ENCODE data around the gene NAPEPLD. TPM values are rescaled to one million over a fixed set of nuclear protein-coding genes. Genes with fewer than 3 reads are reported as not detected.

Gene NAPEPLD
- total RNA-seq, 2 experiments from 2014 or later = 1.5 to 1.7 TPM

DNA sequence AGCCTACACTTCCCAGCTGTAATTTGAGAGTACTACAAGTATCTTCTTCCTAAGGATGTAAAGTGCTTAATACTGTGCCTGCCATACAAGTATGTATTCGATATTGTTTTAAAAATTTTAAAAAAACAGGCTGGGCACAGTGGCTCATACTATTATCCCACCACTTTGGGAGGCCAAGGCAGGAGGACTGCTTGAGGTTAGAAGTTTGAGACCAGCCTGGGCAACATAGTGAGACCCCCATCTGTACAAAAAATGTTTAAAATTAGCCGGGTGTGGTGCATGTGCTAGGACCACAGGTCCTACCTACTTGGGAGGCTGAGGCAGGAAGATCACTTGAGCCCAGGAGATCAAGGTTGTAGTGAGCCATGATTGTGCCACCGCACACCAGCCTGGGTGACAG, 65.7 kb downstream of the NAPEPLD start:
- H3K9me3 Mint-ChIP-seq = no peaks in the 10 kb centered on the region
- H3K27ac ChIP-seq (ENCODE audit: low read depth in 1 of 2, low read length in 2 of 2) = no peak overlapping the region
- ChIA-PET POLR2A (interaction anchor here (0.7 to 2.9 kb wide), 2 partner anchors 7 to 208 kb away, joined by 3 to 20 read pairs; partner anchors contain the start of genes ARMC10 and FBXL13), CTCF (interaction anchor here (1.6 kb wide), 1 partner anchor 21 kb away, joined by 4 read pairs; no protein-coding TSS in a partner anchor)
- H3K9me3 ChIP-seq (ENCODE audit: control insufficient read depth in 1 of 2, insufficient read depth in 1 of 2, low read length in 2 of 2) = no peaks in the 10 kb centered on the region
- peaks cover 44% of the 10 kb centered on the region for H3K36me3 ChIP-seq (ENCODE audit: insufficient read depth, low read length)
- H3K27me3 Mint-ChIP-seq = no peaks in the 10 kb centered on the region
- H3K27ac Mint-ChIP-seq = no peak overlapping the region
- peaks cover 59% of the 10 kb centered on the region for H3K36me3 Mint-ChIP-seq (ENCODE audit: low read depth)
- H3K4me3 Mint-ChIP-seq = no peak overlapping the region
- no peaks in the 10 kb centered on the region for H3K27me3 ChIP-seq (ENCODE audit: control insufficient read depth in 1 of 2, insufficient read depth in 2 of 2, low read length in 2 of 2)
- TF ChIP-seq, protein P1, sequence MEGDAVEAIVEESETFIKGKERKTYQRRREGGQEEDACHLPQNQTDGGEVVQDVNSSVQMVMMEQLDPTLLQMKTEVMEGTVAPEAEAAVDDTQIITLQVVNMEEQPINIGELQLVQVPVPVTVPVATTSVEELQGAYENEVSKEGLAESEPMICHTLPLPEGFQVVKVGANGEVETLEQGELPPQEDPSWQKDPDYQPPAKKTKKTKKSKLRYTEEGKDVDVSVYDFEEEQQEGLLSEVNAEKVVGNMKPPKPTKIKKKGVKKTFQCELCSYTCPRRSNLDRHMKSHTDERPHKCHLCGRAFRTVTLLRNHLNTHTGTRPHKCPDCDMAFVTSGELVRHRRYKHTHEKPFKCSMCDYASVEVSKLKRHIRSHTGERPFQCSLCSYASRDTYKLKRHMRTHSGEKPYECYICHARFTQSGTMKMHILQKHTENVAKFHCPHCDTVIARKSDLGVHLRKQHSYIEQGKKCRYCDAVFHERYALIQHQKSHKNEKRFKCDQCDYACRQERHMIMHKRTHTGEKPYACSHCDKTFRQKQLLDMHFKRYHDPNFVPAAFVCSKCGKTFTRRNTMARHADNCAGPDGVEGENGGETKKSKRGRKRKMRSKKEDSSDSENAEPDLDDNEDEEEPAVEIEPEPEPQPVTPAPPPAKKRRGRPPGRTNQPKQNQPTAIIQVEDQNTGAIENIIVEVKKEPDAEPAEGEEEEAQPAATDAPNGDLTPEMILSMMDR (IDR thresholded peaks at IDR 0.05) = no peak
- intact Hi-C loops (cut with DNase I, micrococcal nuclease) = no loop called here
- H3K4me1 ChIP-seq (ENCODE audit: insufficient read depth, low read length) = no peaks in the 10 kb centered on the region
- H3K4me3 ChIP-seq (ENCODE audit: low read length) = no peak overlapping the region
- DNase-seq (no peak), ATAC-seq (ENCODE audit: poor library complexity) (no peak)
- peaks cover 28% of the 10 kb centered on the region for H3K4me1 Mint-ChIP-seq (ENCODE audit: low read depth)

DNA sequence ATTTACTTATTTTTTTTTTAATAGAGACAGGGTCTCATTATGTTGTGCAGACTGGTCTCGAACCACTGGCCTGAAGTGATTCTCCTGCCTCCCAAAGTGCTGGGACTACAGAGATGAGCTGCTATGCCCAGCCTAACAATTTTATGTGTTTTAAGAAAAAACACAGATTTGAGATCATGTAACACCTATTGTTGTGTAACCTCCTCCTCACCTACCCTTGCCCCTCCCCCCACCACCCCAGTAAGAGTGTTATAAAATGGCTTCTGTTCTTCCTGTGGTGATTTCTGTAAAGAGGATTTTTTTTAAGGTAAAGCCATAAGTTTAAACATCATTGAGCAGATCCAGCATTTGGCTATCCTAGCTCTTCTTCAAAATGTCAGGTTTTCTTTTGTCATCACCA, 66.4 kb downstream of the NAPEPLD start:
- DNase-seq = no peak
- CTCF ChIA-PET = interaction anchor here (1.6 kb wide), 1 partner anchor 20 kb away, joined by 4 read pairs; no protein-coding TSS in a partner anchor
- POLR2A ChIA-PET = interaction anchor here (0.7 kb wide), 1 partner anchor 207 kb away, joined by 3 read pairs; no protein-coding TSS in a partner anchor

DNA sequence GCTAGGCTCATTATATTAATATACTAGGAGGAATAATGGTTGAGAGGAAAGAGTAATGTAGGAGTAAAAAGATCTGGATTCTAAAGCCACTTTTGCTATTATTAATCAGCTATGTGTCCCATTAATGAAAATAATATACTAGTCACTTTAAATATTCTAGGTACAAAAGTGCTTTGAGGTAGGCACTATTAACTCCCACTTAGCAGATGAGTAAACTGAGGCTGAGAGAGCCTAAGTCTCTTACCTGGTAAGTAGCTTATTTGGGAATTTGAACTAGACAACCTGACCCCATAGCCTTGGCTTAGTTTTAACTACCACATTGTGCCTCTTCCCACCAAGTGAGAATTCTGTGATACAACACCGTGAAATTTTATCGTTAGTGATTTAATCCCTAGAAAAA, 68.0 kb downstream of the NAPEPLD start:
- ChIA-PET CTCF (interaction anchor here (0.7 kb wide), 1 partner anchor 19 kb away, joined by 5 read pairs; no protein-coding TSS in a partner anchor), POLR2A (no interaction called here)
- no peak overlapping the region for H3K27ac ChIP-seq (ENCODE audit: low read depth in 1 of 2, low read length in 2 of 2)
- H3K27ac Mint-ChIP-seq = no peak overlapping the region
- H3K36me3 Mint-ChIP-seq (ENCODE audit: low read depth) = peaks cover 39% of the 10 kb centered on the region
- H3K4me1 Mint-ChIP-seq (ENCODE audit: low read depth) = peaks cover 35% of the 10 kb centered on the region
- TF ChIP-seq, protein P1 (IDR thresholded peaks at IDR 0.05) = no peak
- no peak overlapping the region for H3K4me3 ChIP-seq (ENCODE audit: low read length)
- no peaks in the 10 kb centered on the region for H3K27me3 ChIP-seq (ENCODE audit: control insufficient read depth in 1 of 2, insufficient read depth in 2 of 2, low read length in 2 of 2)
- DNase-seq (no peak), ATAC-seq (ENCODE audit: poor library complexity) (no peak)
- H3K36me3 ChIP-seq (ENCODE audit: insufficient read depth, low read length) = peaks cover 30% of the 10 kb centered on the region
- H3K27me3 Mint-ChIP-seq = no peaks in the 10 kb centered on the region
- intact Hi-C loops (cut with DNase I, micrococcal nuclease) = no loop called here
- no peaks in the 10 kb centered on the region for H3K9me3 Mint-ChIP-seq
- no peak overlapping the region for H3K4me3 Mint-ChIP-seq
- no peaks in the 10 kb centered on the region for H3K9me3 ChIP-seq (ENCODE audit: control insufficient read depth in 1 of 2, insufficient read depth in 1 of 2, low read length in 2 of 2)
- H3K4me1 ChIP-seq (ENCODE audit: insufficient read depth, low read length) = peaks cover 14% of the 10 kb centered on the region

More for the DNA sequence above, 66.4 kb downstream of the NAPEPLD start:
- Histone ChIP-seq H3K4me1 (ENCODE audit: insufficient read depth, low read length) (no peaks in the 10 kb centered on the region), H3K9me3 (ENCODE audit: control insufficient read depth in 1 of 2, insufficient read depth in 1 of 2, low read length in 2 of 2) (no peaks in the 10 kb centered on the region), H3K27ac (ENCODE audit: low read depth in 1 of 2, low read length in 2 of 2) (no peak overlapping the region), H3K4me3 (ENCODE audit: low read length) (no peak overlapping the region), H3K36me3 (ENCODE audit: insufficient read depth, low read length) (peaks cover 41% of the 10 kb centered on the region), H3K27me3 (ENCODE audit: control insufficient read depth in 1 of 2, insufficient read depth in 2 of 2, low read length in 2 of 2) (no peaks in the 10 kb centered on the region)
- Mint-ChIP-seq H3K9me3 (no peaks in the 10 kb centered on the region), H3K36me3 (ENCODE audit: low read depth) (peaks cover 51% of the 10 kb centered on the region), H3K27ac (no peak overlapping the region), H3K27me3 (no peaks in the 10 kb centered on the region), H3K4me1 (ENCODE audit: low read depth) (peaks cover 29% of the 10 kb centered on the region), H3K4me3 (no peak overlapping the region)
- TF ChIP-seq, protein P1 (IDR thresholded peaks at IDR 0.05) = no peak
- no peak for ATAC-seq (ENCODE audit: poor library complexity)
- intact Hi-C loops (cut with DNase I, micrococcal nuclease) = no loop called here

Measured in CD4-positive, alpha-beta T cell (primary cell).